ENCODE measurements around the gene DHX9. TPM values are rescaled to one million over a fixed set of nuclear protein-coding genes. Genes with fewer than 3 reads are reported as not detected.

The DHX9 gene
- total and polyA plus RNA-seq, 9 of the 15 experiments (the other 6 are each of a cell fraction or from before 2014, with no cell fraction given): 100 to 409 (median 294) TPM

- TF ChIP-seq ZNF512 (tag; IDR thresholded peaks at IDR 0.05) (no peak), MCM2 (IDR thresholded peaks at IDR 0.05; ENCODE audit: low read depth) (no peak), ZNF644 (tag; IDR thresholded peaks at IDR 0.05; ENCODE audit: low read depth) (no peak), FOXA1 (IDR thresholded peaks at IDR 0.05; ENCODE audit: borderline replicate concordance) (no peak), POLR2B (IDR thresholded peaks at IDR 0.05; ENCODE audit: low read depth, partially characterized antibody) (peak; percentile 42), THAP12 (CRISPR knock-in tag; IDR thresholded peaks at IDR 0.05) (peak; percentile 87), BHLHE40 (IDR thresholded peaks at IDR 0.05; ENCODE audit: low read length) (no peak), ZNF655 (CRISPR knock-in tag; IDR thresholded peaks at IDR 0.05) (no peak), ZBTB2 (IDR thresholded peaks at IDR 0.05) (peak; percentile 61; the same call in 1 of the 2 replicates), RBM15 (IDR thresholded peaks at IDR 0.05; ENCODE audit: insufficient read depth, low read length) (no peak), RAD21 (CRISPR knock-in tag; conservative IDR thresholded peaks at IDR 0.05 in 1 of 2, IDR thresholded peaks at IDR 0.05 in 1 of 2) (no peak), NCOA4 (IDR thresholded peaks at IDR 0.05; ENCODE audit: partially characterized antibody) (no peak), HIVEP1 (CRISPR knock-in tag; IDR thresholded peaks at IDR 0.05) (no peak), NELFE (IDR thresholded peaks at IDR 0.05; ENCODE audit: insufficient read depth, insufficient read length) (no peak), DACH1 (IDR thresholded peaks at IDR 0.05; ENCODE audit: partially characterized antibody) (no peak), HOMEZ (CRISPR knock-in tag; IDR thresholded peaks at IDR 0.05) (no peak), MAZ (CRISPR knock-in tag; conservative IDR thresholded peaks at IDR 0.05 in 1 of 2, IDR thresholded peaks at IDR 0.05 in 1 of 2) (0 out of 4 replicates have a peak, but pooled peaks of 1 of the 2 experiments have one; percentile 20), DMBX1 (CRISPR knock-in tag; IDR thresholded peaks at IDR 0.05; ENCODE audit: borderline replicate concordance) (0 out of 2 replicates have a peak, but pooled peaks have one; percentile 19)
These were observed 30.1 kb downstream of the DHX9 start (continued) for GRCh38 chr1:182869241-182869666.

Data from K562 (cell line).